Erythroblast (primary cell): Measurements from ENCODE around the gene DHX36.

Source experiments
- GATA1 ChIP-seq: IDR thresholded peaks from 2 replicates; pipeline ENCODE4 v1.6.1; 2011; ENCODE audit warnings: low read depth, mild to moderate bottlenecking, control low read depth, low read length, moderate library complexity
- POLR2A ChIP-seq: IDR thresholded peaks from 2 replicates; pipeline ENCODE4 v1.6.1; 2011; ENCODE audit warnings: mild to moderate bottlenecking, low read length

- no peak for TF ChIP-seq POLR2A
- TF ChIP-seq GATA1: no peak
Observed at GRCh38 chr3:154240235-154240634, 84.1 kb downstream of the DHX36 start.
